ENCODE data around the gene GPC2. TPM values are rescaled to one million over a fixed set of nuclear protein-coding genes. Genes with fewer than 3 reads are reported as not detected.
A peak's percentile ranks its signal among the peaks of the same experiment; 100 is the strongest.

Gene GPC2
- total and polyA plus RNA-seq, 2 donors (not counting 3 experiments of a cell fraction or from before 2014, with no cell fraction given) = 9.2 to 17.5 TPM

DNA sequence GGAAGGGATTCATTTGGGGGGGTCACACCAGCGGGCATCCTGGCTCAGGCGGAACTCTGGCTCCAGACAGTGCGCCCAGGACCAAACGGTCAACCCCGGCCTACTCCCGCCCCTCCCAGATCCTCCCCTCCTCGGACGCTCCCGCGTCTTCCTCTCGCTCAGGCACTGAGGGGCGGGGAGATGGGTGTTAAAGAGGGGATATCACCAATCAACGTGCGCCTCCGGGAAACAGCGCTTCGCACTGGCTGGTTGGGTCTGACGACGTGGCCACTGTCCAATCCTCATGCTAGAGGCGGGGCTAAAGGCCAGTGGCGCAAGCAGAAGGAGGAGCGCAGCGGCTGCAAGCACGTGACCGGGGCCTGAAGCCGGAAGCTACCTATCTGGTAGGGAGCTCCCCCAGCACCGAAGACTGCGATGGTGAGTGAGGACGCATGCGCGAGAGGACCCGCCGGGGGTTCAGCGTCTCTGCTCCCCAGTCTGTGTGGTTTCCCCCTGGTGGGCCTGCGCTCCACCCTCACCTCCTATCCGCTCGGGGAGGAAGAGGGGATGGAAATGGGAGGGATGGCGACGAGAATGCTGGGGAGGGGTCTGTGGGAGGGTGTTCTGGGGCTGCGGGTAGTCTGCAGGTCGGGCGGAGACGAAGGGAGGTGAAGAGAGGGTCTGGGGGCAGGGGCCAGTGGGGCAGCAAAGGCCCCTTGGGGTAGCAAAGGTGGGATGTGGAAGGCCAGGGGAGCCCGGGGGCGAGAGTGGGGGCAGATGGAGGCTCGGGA is 28.4 kb downstream of the GPC2 start, which contains the start of gene LAMTOR4:
Gene LAMTOR4 (plus strand): TSS at position 360 of the 770 bp plus-strand sequence. CDS start 55 bp downstream, at position 415.
- peak; percentile 99 for FAIRE-seq

More for the DNA sequence above, 28.4 kb downstream of the GPC2 start, which contains the start of gene LAMTOR4:
- BruUV-seq (replicated peaks) = no TSS peak
- intact Hi-C loops (cut with micrococcal nuclease) = loop anchor here (1.0 to 10.0 kb wide), 4 partner anchors 10 to 906 kb away; partner anchors contain the start of genes AP4M1, CNPY4, MCM7 and TAF6
- no peaks in the 10 kb centered on the region for H3K27me3 ChIP-seq (ENCODE audit: control insufficient read depth in 2 of 2, insufficient read depth in 2 of 2, low read length in 2 of 2)
- peak within 1 kb of the TSS; percentile 81 for H3K4me2 ChIP-seq (ENCODE audit: insufficient read depth, low read length)
- peak within 1 kb of the TSS; percentile 79 for H3K9ac ChIP-seq (replicated peaks; ENCODE audit: extremely low read depth, insufficient read depth, low read length)
- no peaks in the 10 kb centered on the region for H3K9me3 ChIP-seq (replicated peaks; ENCODE audit: control insufficient read depth, insufficient read depth, low read length)
- no peaks in the 10 kb centered on the region for H3K9me1 ChIP-seq (replicated peaks; ENCODE audit: control insufficient read depth, extremely low read depth, insufficient read depth, low read length)
- DNase-seq (ENCODE audit: low read depth, low spot score) = peak; percentile 99
- CTCF ChIA-PET = interaction anchor here (0.8 to 2.2 kb wide), 8 partner anchors 9 to 68 kb away, joined by 3 to 8 read pairs (median 3); partner anchors contain the start of genes GAL3ST4 and TRAPPC14
- H3K36me3 ChIP-seq (ENCODE audit: control insufficient read depth in 2 of 2, extremely low read depth in 1 of 2, insufficient read depth in 2 of 2, low read length in 2 of 2) = peaks cover 0 to under 1% of the 10 kb centered on the region in 2 experiments
- H3K27ac ChIP-seq (ENCODE audit: insufficient read depth, low read depth, low read length) = peak within 1 kb of the TSS; percentile 22
- dilution Hi-C loops (cut with MboI; ENCODE audit: extremely low pct_ligation_motif_present, low sequenced_read_pairs) = no loop called here
- peak within 1 kb of the TSS; percentile 70 to 82 (median 80) for H3K4me3 ChIP-seq (replicated peaks in 1 of 3; ENCODE audit: insufficient read depth in 1 of 3, low read depth in 1 of 3, low read length in 3 of 3)
- peaks cover 6% of the 10 kb centered on the region for H3K4me1 ChIP-seq (ENCODE audit: control insufficient read depth, extremely low read depth, insufficient read depth, low read length)
- POLR2A ChIA-PET = no interaction called here
- peak within 1 kb of the TSS; percentile 82 for H2AFZ ChIP-seq (ENCODE audit: low read depth, low read length)
- no peak for TF ChIP-seq EZH2 (IDR thresholded peaks at IDR 0.05; ENCODE audit: borderline replicate concordance, low read depth, low read length, severe bottlenecking)
- no peak for TF ChIP-seq CTCF (IDR thresholded peaks at IDR 0.05; ENCODE audit: extremely low read depth in 1 of 2, insufficient read depth in 1 of 2, low read depth in 1 of 2, low read length in 2 of 2)
- peak; percentile 54 for TF ChIP-seq POLR2AphosphoS5 (IDR thresholded peaks at IDR 0.05; ENCODE audit: insufficient read depth, low read depth, low read length)
- TF ChIP-seq MYC (IDR thresholded peaks at IDR 0.05; ENCODE audit: low read depth, low read length) = peak; percentile 20
- TF ChIP-seq GATA2 (IDR thresholded peaks at IDR 0.05; ENCODE audit: insufficient read depth, insufficient read length, low read depth, low read length) = no peak
- no peak for TF ChIP-seq JUN (IDR thresholded peaks at IDR 0.05; ENCODE audit: borderline replicate concordance, insufficient read depth, insufficient read length, low read depth)
- TF ChIP-seq FOS (IDR thresholded peaks at IDR 0.05; ENCODE audit: borderline replicate concordance, insufficient read depth, low read length) = no peak
- TF ChIP-seq POLR2A (IDR thresholded peaks at IDR 0.05; ENCODE audit: low read depth, low read length) = peak; percentile 45
- TF ChIP-seq, protein P1, sequence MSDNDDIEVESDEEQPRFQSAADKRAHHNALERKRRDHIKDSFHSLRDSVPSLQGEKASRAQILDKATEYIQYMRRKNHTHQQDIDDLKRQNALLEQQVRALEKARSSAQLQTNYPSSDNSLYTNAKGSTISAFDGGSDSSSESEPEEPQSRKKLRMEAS (IDR thresholded peaks at IDR 0.05; ENCODE audit: insufficient read depth, insufficient read length) = peak; percentile 89
- peaks cover 13% of the 10 kb centered on the region for H3K79me2 ChIP-seq (ENCODE audit: control insufficient read depth, insufficient read depth, low read length)
- no peaks in the 10 kb centered on the region for H4K20me1 ChIP-seq (replicated peaks; ENCODE audit: control insufficient read depth, extremely low read depth, insufficient read depth, low read length)
